ENCODE data around the gene C4orf54. TPM values are rescaled to one million over a fixed set of nuclear protein-coding genes. Genes with fewer than 3 reads are reported as not detected.

C4orf54 gene
- polyA plus RNA-seq (0.08 TPM in 1 of 2 replicates, not detected in the other), polyA minus RNA-seq (not detected in 2 replicates)

DNA sequence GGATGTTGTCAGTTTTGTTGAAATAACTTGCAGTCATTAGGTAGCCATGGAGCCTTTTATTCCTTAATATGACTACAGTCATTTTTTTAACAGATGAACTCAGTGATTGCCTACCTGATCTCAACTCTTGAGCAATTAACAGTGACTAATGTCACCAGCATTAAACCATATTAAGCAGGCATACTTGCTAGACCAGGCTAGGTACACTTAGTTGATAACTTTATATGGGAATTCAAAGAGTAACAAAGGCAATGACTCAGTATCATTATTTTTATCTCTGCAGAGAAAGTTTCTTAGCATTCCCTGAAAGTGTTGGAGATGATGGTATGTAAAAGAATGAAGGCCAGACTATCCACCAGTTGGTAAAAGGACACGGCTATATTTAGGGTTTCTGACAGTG, at the start of gene C4orf54:
Gene C4orf54 (minus strand): TSS at position 31 of the 400 bp plus-strand sequence. CDS start 3,180 bp downstream, outside the sequence.
- no peaks in the 10 kb centered on the region for H3K36me3 ChIP-seq (ENCODE audit: insufficient read depth, low read length)
- H3F3A ChIP-seq (ENCODE audit: insufficient read depth, low read length, poor library complexity, severe bottlenecking): no peaks in the 10 kb centered on the region
- no peaks in the 10 kb centered on the region for H3K27me3 ChIP-seq (ENCODE audit: insufficient read depth, low read depth, low read length)
- no peak within 1 kb of the TSS for H3K4me2 ChIP-seq (ENCODE audit: low read length)
- H3K9ac ChIP-seq (ENCODE audit: low read length): no peak within 1 kb of the TSS
- no peaks in the 10 kb centered on the region for H3K9me2 ChIP-seq (ENCODE audit: insufficient read depth, low read length)
- TF ChIP-seq TAF1 (IDR thresholded peaks at IDR 0.05; ENCODE audit: low read depth) (no peak), RAD21 (conservative IDR thresholded peaks at IDR 0.05) (no peak), EZH2 (IDR thresholded peaks at IDR 0.05; ENCODE audit: borderline replicate concordance, insufficient read depth, low read length, poor library complexity, severe bottlenecking) (no peak), MXI1 (conservative IDR thresholded peaks at IDR 0.05; ENCODE audit: poor library complexity, severe bottlenecking) (no peak), SMC3 (conservative IDR thresholded peaks at IDR 0.05; ENCODE audit: poor library complexity) (no peak), EP300 (conservative IDR thresholded peaks at IDR 0.05; ENCODE audit: poor library complexity, severe bottlenecking) (no peak)
- TF ChIP-seq, protein P1, sequence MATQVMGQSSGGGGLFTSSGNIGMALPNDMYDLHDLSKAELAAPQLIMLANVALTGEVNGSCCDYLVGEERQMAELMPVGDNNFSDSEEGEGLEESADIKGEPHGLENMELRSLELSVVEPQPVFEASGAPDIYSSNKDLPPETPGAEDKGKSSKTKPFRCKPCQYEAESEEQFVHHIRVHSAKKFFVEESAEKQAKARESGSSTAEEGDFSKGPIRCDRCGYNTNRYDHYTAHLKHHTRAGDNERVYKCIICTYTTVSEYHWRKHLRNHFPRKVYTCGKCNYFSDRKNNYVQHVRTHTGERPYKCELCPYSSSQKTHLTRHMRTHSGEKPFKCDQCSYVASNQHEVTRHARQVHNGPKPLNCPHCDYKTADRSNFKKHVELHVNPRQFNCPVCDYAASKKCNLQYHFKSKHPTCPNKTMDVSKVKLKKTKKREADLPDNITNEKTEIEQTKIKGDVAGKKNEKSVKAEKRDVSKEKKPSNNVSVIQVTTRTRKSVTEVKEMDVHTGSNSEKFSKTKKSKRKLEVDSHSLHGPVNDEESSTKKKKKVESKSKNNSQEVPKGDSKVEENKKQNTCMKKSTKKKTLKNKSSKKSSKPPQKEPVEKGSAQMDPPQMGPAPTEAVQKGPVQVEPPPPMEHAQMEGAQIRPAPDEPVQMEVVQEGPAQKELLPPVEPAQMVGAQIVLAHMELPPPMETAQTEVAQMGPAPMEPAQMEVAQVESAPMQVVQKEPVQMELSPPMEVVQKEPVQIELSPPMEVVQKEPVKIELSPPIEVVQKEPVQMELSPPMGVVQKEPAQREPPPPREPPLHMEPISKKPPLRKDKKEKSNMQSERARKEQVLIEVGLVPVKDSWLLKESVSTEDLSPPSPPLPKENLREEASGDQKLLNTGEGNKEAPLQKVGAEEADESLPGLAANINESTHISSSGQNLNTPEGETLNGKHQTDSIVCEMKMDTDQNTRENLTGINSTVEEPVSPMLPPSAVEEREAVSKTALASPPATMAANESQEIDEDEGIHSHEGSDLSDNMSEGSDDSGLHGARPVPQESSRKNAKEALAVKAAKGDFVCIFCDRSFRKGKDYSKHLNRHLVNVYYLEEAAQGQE (IDR thresholded peaks at IDR 0.05; ENCODE audit: borderline replicate concordance): no peak
- no peak within 1 kb of the TSS for H3K27ac ChIP-seq (ENCODE audit: low read length)
- no peak within 1 kb of the TSS for H3K4me3 ChIP-seq (ENCODE audit: low read length)
- no peak within 1 kb of the TSS for H2AFZ ChIP-seq (ENCODE audit: low read depth, low read length)
- H3K9me3 ChIP-seq (ENCODE audit: low read length): no peaks in the 10 kb centered on the region
- H4K20me1 ChIP-seq (ENCODE audit: insufficient read depth): no peaks in the 10 kb centered on the region
- H3K79me2 ChIP-seq (replicated peaks; ENCODE audit: insufficient read depth, low read length): no peaks in the 10 kb centered on the region

DNA sequence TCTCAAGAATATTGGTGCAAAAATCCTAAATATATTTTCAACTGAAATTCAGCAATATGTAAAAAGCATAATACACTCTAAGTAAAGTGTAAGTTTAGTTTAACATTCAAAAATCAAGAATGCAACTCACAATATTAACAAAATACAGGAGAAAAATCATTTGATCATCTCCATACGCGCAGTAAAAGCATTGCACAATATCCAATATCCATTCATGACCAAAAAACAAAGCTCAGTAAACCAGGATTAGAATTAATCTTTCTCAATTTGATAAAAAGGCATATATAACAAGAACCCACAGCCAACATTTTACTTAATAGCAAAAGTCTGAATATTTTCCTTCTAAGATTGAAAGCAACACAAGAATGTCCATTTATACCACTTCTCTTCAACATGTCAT, 48.3 kb upstream of the C4orf54 start:
- no peak overlapping the region for H2AFZ ChIP-seq (ENCODE audit: low read depth, low read length)
- no peaks in the 10 kb centered on the region for H3K79me2 ChIP-seq (replicated peaks; ENCODE audit: insufficient read depth, low read length)
- no peaks in the 10 kb centered on the region for H3K36me3 ChIP-seq (ENCODE audit: insufficient read depth, low read length)
- H3F3A ChIP-seq (ENCODE audit: insufficient read depth, low read length, poor library complexity, severe bottlenecking): no peaks in the 10 kb centered on the region
- no peaks in the 10 kb centered on the region for H4K20me1 ChIP-seq (ENCODE audit: insufficient read depth)
- TF ChIP-seq CTCF (IDR thresholded peaks at IDR 0.05; ENCODE audit: poor library complexity, severe bottlenecking) (no peak), MXI1 (conservative IDR thresholded peaks at IDR 0.05; ENCODE audit: poor library complexity, severe bottlenecking) (no peak), RAD21 (conservative IDR thresholded peaks at IDR 0.05) (no peak)
- H3K4me2 ChIP-seq (ENCODE audit: low read length): no peak overlapping the region
- no peaks in the 10 kb centered on the region for H3K9me3 ChIP-seq (ENCODE audit: low read length)
- H3K4me3 ChIP-seq (ENCODE audit: low read length): no peak overlapping the region
- H3K9ac ChIP-seq (ENCODE audit: low read length): no peak overlapping the region
- H3K27ac ChIP-seq (ENCODE audit: low read length): no peak overlapping the region
- H3K27me3 ChIP-seq (ENCODE audit: insufficient read depth, low read depth, low read length): no peaks in the 10 kb centered on the region
- no peaks in the 10 kb centered on the region for H3K9me2 ChIP-seq (ENCODE audit: insufficient read depth, low read length)

- no peak overlapping the region for H2AFZ ChIP-seq (ENCODE audit: low read depth, low read length)
- no peaks in the 10 kb centered on the region for H3K79me2 ChIP-seq (replicated peaks; ENCODE audit: insufficient read depth, low read length)
- no peaks in the 10 kb centered on the region for H3K36me3 ChIP-seq (ENCODE audit: insufficient read depth, low read length)
- H3K4me3 ChIP-seq (ENCODE audit: low read length): no peak overlapping the region
- H3K9me3 ChIP-seq (ENCODE audit: low read length): no peaks in the 10 kb centered on the region
- H3K4me2 ChIP-seq (ENCODE audit: low read length): no peak overlapping the region
- no peaks in the 10 kb centered on the region for H3K9me2 ChIP-seq (ENCODE audit: insufficient read depth, low read length)
- no peak overlapping the region for H3K27ac ChIP-seq (ENCODE audit: low read length)
- no peaks in the 10 kb centered on the region for H4K20me1 ChIP-seq (ENCODE audit: insufficient read depth)
- TF ChIP-seq SMC3 (conservative IDR thresholded peaks at IDR 0.05; ENCODE audit: poor library complexity): no peak
- TF ChIP-seq MXI1 (conservative IDR thresholded peaks at IDR 0.05; ENCODE audit: poor library complexity, severe bottlenecking): no peak
- no peak for TF ChIP-seq TAF1 (IDR thresholded peaks at IDR 0.05; ENCODE audit: low read depth)
- TF ChIP-seq EZH2 (IDR thresholded peaks at IDR 0.05; ENCODE audit: borderline replicate concordance, insufficient read depth, low read length, poor library complexity, severe bottlenecking): no peak
- H3K9ac ChIP-seq (ENCODE audit: low read length): no peak overlapping the region
- no peaks in the 10 kb centered on the region for H3F3A ChIP-seq (ENCODE audit: insufficient read depth, low read length, poor library complexity, severe bottlenecking)
- no peaks in the 10 kb centered on the region for H3K27me3 ChIP-seq (ENCODE audit: insufficient read depth, low read depth, low read length)
These were observed 39.2 kb upstream of the C4orf54 start for GRCh38 chr4:99696801-99697200.
